ENCODE data around the gene SPATA13.

DNA sequence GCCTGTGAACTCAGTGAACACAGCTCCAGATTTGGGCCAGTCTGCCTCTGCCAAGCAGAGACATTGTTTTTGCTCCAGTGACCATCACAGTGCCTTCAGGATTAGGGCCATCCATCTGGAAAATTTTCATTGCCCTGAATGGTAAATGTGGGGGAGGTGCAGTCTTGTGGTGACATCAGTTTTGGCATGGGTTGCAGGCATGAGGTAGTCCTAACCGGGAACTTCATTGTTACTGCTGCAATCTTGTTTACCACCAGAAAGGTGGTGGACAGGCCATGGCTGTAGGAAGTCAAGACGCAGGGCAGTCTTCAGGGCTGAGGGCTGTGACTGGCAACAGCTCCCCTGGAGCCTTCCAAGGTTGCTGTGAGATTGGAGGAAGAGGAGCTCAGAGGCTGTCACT lies 55.2 kb downstream of the SPATA13 start:
- no peak for TF ChIP-seq CTCF (conservative IDR thresholded peaks at IDR 0.05)
- TF ChIP-seq EZH2 (IDR thresholded peaks at IDR 0.05; ENCODE audit: low read depth) = no peak

Data from PC-9 (cell line).